Forelimb muscle (tissue), 1 donor: Measurements from ENCODE around the gene MLANA. TPM values are rescaled to one million over a fixed set of nuclear protein-coding genes. Genes with fewer than 3 reads are reported as not detected.
"Not testable (repeated sequence)": the region's sequence is repeated elsewhere in the genome, so short reads cannot be mapped to it uniquely, and the experiment has no call there.

ENCODE experiments used
- DNase-seq: peaks from one replicate; pipeline ENCODE4 v3.0.0-alpha.2; 2013; ENCODE audit warnings: low read depth
- polyA plus RNA-seq: library from polyadenylated mRNA; unstranded; fragments of 120-200 nt; gene quantifications from one replicate; pipeline ENCODE4 v1.2.1, GENCODE V29; 2013; ENCODE audit not compliant: insufficient read length

The MLANA gene
- polyA plus RNA-seq, 1 donor: 0.80 TPM

GRCh38 chr9:5869315-5870019 is 21.2 kb upstream of the MLANA start:
- DNase-seq: no peak

- DNase-seq: no peak
Observed at GRCh38 chr9:5870020-5870339, 20.7 kb upstream of the MLANA start.

GRCh38 chr9:5870691-5871090 is 20.0 kb upstream of the MLANA start:
- DNase-seq: no peak

DNA sequence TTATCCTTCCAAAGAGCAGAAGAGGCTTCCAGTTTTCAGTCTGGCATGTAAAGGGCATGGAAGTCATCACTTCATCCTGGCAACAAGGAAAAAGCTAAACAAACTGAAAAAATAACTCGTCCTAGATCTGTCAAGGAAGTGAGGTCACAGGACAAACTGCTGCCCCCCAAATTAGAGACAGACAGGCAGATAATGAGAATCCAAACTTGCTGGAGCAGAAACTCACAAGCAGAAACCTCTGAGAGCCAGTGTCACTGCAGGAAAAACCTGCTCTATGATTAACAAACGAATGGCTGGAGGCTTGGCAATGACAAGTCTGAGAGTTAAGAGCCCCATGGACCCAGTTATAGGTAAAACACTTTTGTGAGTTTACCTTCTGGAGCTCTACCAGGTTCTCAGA is 18.9 kb upstream of the MLANA start:
- no peak for DNase-seq

GRCh38 chr9:5872511-5872910 is 18.2 kb upstream of the MLANA start:
- DNase-seq: no peak

DNA sequence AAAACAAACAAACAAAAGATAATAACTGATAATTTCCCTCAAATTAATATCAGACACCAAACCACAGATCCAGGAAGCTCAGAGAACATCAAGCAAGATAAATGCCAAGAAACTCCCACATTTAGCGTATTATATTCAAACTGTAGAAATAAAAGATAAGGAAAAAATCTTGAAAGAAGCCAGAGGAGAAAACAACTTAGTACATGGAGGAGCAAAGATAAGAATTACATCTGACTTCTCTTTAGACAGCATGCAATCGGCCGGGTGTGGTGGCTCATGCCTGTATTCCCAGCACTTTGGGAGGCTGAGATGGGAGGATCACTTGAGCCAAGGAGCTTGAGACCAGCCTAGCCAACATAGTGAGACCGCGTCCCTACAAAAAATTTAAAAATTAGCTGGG is 17.2 kb upstream of the MLANA start:
- DNase-seq: no peak

DNA sequence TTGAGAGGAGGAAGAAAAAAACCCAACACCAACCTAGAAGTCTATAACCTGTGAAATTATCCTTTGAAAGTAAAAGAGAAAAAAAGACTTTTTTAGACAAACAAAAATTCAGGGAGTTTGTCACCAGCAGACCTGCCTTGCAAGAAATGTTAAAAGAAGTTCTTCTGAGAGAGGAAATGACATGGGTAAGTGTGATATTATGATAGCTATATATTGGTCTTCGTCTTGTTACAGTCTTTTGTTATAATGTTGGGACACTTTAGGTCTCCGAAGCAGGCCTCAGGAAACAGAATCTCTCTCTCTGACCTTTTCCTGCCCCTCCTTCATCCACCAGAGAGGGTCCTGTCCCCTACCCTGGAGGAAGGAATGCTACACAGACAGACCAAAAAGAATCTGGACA is 16.6 kb upstream of the MLANA start:
- DNase-seq: no peak

- no peak for DNase-seq
Observed at GRCh38 chr9:5876026-5876425, 14.7 kb upstream of the MLANA start.

- DNase-seq: no peak
Observed at GRCh38 chr9:5876711-5877110, 14.0 kb upstream of the MLANA start.

DNA sequence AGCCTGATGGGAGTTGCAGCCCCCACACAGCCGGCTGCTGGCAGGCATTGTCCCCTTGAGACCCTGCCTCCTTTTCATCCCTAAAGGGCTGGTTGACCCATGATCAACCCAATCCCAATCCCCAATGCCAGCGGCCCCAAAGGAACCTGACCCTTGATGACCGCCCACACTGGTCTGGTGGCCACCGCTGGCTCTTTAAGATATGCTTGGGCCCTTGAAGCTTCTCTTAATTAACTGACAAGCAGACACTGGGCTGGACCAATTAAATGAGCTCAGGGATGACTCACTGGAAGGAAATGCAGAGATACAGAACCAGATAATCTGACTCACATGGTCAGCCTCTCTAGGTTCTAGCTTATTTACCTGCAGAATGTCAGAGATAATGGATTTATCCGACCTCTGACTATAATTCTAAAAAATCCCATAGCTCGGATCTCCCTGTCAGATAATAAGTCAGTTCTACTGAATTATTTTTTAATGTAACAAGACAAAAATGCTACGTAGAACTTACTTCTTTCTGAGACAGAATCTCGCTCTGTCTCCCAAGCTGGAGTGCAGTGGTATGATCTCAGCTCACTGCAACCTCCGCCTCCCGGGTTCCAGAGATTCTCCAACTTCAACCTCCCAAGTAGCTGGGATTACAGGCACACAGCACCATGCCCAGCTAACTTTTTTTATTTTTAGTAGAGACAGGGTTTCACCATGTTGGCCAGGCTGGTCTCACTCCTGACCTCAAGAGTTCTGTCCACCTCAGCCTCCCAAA is 11.1 kb upstream of the MLANA start:
- no peak for DNase-seq

GRCh38 chr9:5882244-5883012 is 8.3 kb upstream of the MLANA start:
- DNase-seq: not testable (repeated sequence)

DNA sequence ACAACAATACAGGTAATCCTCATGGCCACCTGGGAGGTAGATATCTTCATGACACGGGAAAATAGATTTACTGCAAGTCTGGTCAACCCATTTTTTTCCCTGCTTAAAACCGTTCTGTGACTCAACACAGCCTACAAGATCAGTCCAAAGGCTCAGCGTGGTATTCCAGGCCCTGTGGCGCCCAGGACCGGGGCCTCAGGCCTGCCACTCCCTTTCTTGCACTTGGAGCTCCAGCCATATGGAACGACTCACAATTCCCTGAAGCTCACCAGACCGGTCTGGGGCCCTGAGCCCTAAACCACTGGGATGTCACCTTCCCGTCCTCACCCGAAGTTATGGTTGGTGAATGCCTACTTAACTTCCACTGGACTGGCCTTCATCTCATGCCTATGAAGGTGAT is 6.5 kb upstream of the MLANA start:
- DNase-seq: no peak

DNA sequence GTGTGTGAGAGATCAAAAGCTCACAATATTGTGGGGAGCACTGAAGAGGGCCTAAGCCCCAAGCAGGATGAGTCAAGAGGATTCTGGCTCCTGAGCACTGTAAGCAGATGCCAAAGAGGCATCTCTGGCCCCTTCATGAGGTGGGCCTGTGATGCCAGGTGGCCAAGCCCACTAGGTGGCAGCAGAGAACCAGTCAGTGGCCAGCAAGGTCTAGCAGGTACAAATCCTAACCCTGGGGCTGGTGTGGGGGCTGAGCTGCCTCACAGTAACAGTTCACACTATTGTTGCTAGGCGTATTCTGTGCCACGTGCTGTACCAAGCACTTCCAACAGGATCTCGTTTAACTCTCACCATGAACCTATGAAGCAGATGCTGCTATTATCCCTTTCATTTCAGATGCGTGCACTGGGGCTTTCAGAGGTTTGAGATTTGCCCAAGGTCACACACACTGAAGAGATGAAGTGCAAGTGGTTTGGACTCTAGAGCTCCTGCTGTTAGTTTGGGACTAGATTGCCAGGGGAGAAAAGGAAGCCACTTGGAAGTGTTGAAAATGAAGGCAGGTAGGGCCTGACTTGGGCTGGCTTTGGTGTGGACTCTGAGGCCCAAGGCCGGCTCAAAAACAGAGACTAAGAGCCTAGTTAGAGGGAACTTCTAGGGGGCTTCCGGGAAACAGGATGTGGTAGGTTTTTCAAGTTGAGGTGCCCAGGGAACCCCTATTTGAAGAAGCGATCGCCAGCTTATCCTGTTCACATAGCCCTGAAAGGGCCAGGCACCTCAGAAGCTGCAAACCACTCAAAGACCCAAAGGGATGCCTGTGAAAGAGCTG is 4.4 kb upstream of the MLANA start:
- DNase-seq: peak; percentile 13

- no peak for DNase-seq
Observed at GRCh38 chr9:5892456-5893133, 1.9 kb downstream of the MLANA start.

- DNase-seq: no peak
Observed at GRCh38 chr9:5893134-5893505, 2.4 kb downstream of the MLANA start.

- no peak for DNase-seq
Observed at GRCh38 chr9:5893591-5894236, 3.0 kb downstream of the MLANA start.

DNA sequence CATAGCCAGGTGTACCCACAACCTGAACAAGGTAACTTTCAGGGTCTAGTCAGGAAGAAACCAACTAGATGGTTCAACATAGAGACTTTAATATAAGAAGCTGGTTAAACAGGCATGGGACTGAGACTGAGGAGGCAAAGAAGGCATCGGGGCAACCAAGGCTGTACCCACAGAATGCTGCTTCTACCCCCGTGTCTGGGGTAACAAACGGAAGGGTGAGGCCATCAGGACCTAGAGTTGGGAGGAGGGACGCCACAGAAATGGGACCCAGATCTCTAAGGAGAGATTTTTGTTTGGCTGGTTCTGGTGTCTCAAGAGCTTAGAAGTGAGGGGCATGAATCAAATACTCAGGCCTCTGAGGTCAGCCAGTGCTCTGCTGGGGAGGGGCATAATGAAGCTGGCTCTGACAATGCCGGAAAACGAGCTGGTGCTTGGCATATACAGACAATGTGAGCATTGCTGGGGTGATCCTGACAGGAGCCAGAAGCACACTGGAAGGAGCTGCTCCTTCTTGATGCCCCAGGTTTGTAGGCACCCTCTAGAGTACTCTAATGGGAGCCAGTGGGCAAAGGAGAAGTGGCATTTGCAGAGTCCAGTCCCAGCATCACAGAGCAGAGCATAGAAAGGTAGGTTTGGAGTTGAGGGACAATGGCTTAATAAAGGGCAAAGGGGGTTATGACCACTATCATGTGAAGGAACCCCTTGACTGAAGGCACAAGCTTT is 3.7 kb downstream of the MLANA start:
- DNase-seq: no peak

GRCh38 chr9:5895782-5896181 is 5.1 kb downstream of the MLANA start:
- DNase-seq: no peak

DNA sequence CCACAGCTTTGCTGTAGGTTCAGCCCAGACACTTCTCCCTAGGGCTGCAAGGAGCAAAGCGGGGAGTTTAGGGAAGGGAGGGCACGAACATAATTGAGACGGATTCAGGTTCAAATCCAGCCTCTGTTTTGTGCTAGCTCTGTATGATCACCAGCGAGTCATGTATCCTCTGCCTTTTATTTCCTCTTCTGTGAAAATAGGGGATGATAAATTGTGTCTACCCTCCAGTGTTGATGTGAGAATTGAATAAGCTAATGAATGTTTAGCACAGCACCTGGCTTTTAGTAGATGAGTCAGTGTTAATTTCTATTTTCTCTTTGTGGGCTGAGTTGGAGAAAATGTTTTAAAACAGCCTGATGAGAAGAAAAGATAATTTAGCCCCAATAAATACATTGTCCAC is 6.2 kb downstream of the MLANA start:
- DNase-seq: no peak

GRCh38 chr9:5897851-5898250 is 7.2 kb downstream of the MLANA start:
- no peak for DNase-seq
